ENCODE results near the gene CUEDC2. TPM values are rescaled to one million over a fixed set of nuclear protein-coding genes. Genes with fewer than 3 reads are reported as not detected.
A peak's percentile ranks its signal among the peaks of the same experiment; 100 is the strongest.

Gene CUEDC2, protein sequence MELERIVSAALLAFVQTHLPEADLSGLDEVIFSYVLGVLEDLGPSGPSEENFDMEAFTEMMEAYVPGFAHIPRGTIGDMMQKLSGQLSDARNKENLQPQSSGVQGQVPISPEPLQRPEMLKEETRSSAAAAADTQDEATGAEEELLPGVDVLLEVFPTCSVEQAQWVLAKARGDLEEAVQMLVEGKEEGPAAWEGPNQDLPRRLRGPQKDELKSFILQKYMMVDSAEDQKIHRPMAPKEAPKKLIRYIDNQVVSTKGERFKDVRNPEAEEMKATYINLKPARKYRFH
- total RNA-seq (2014; rRNA removed; shearing (Covaris generic)): 33.1 and 50.9 TPM in 2 replicates

DNA sequence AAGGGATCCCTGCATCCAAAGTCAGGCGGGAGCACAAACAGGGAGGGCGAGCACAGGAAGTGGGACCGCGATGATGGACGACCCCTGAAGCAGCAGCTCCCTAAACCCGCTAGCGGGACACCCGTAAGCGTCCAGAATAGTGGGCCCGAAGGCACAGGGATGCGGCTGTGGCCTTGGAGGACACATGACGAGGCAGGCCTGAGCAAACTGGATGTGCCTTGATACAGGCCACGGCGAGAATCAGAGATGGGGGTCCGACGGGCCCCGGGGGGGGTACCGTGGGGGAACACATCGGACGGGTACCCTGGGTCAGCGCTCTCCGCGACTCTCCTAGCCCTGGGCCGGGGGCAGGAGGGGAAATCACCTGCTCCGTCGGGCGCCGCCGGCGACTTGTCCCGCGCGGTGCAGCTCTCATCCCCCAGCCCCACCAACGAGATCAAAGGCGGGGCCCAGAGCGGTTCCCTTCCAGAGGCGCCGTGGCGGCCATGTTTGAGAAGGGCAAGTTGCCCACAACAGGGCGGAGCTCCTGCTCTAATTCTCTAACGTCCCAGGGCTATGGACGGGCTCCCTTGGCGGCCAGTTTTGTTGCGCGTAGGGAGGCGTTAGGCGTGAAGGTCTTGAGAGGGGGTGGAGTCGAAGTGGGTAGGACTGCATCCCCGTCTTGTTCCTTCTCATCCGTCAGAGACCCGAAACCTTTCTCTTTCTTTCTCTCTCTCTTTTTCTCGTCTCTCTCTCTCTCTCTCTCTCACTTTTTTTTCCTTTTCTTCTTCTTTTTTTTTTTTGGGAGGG is at the start of gene CUEDC2:
TSS of gene CUEDC2 (minus strand) at position 413 of the 789 bp plus-strand sequence. CDS start 7,386 bp downstream, outside the sequence.
- peak; percentile 96 for DNase-seq (ENCODE audit: low read depth)

DNA sequence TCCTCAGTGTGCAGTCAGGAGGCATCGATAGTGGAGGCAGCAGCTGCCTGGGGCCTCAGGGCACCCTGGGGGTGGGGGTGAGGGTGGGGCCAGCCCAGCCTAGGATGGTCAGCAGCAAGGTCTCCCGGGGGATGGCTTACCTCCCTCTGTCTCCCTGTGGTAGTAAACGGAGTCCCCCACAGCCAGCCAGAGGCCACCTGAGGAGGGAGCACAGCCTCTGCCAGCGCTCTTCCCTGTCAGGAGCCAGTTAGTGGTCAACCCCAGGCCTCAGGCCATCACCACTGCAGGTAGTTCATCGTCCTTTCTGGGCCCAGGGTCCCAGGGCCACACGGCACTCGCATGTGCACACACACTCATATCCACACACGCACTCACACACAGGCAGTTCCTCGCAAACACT is 48.0 kb upstream of the CUEDC2 start:
- no peak for DNase-seq (ENCODE audit: low read depth)

DNA sequence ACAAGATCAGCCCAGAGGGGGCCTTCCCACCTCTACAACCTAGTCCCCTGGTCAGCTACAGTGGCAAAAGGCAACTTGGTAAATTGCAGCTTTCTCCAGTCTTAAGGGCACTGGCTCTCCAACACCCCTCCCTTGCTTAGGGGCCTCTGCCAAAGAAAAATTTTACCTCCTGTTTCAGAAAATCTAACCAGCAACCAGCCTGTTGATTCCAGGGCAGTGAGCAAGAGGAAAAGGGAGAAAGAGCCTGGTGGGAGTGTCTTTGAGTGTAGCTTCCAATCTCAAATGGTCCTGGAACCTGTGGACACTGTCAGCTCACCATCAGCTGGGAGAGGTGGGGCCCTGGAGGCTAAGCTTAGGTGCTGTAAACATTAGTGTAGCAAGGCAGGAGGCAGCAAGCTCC is 47.3 kb upstream of the CUEDC2 start:
- DNase-seq (ENCODE audit: low read depth): peak; percentile 14

DNA sequence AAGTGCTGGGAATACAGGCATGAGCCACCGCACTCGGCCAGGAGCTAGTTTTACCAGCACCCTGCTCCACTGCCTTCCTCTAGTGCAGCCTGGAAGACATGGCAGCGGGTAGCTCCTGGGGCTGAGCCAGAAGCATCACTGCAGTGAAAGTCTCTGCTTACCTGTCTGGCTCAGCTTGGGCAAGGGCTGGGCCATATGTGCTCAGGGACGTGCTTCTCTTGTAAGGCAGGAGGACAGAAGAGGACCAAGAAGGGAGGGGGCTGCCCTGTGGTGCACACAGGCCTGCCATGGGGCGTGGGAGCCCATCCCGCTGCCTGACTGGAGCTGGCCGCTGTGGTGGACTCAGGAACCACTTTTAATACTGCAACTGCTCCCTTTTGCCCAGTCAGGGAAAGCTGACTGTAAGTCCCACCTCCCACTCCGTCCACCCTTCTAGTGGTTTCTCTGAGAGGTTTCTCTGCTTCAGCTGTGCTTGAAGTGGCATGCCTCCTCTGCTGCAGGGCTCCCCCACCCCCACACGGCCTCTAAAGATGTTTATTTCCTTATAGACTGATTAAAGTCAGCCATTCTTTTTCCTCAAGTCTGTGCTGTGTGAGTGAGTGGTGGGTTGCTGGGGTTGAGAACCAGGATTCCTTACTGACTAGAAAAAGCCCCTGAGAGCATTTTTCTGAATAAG is 44.2 kb upstream of the CUEDC2 start:
- no peak for DNase-seq (ENCODE audit: low read depth)

DNA sequence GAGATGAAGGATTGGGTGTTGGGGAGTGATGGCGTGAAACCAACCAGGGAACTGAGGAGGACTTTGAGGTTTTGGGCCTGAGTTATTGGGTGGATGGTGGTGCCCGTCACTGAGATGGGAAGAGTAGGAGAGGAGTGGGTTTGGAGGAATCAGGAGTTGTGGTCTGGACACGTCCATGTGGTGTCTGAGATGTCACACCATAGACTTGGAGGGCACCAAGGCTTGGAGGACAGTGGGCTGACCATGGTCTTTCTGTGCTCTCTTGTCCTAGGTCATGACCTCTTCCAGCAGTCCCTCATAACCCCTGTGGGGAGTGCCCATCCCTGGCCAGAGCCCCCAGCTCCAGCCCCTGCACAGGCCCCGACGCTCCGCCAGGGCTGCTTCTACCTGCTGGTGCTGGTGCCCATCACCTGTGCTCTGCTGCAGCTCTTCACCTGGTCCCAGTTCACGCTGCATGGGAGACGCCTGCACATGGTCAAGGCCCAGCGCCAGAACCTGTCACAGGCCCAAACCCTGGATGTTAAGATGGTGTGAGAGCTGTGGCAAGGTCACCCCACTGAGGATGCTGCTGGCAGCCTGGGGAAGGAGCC is 43.2 kb upstream of the CUEDC2 start:
- DNase-seq (ENCODE audit: low read depth): no peak

DNA sequence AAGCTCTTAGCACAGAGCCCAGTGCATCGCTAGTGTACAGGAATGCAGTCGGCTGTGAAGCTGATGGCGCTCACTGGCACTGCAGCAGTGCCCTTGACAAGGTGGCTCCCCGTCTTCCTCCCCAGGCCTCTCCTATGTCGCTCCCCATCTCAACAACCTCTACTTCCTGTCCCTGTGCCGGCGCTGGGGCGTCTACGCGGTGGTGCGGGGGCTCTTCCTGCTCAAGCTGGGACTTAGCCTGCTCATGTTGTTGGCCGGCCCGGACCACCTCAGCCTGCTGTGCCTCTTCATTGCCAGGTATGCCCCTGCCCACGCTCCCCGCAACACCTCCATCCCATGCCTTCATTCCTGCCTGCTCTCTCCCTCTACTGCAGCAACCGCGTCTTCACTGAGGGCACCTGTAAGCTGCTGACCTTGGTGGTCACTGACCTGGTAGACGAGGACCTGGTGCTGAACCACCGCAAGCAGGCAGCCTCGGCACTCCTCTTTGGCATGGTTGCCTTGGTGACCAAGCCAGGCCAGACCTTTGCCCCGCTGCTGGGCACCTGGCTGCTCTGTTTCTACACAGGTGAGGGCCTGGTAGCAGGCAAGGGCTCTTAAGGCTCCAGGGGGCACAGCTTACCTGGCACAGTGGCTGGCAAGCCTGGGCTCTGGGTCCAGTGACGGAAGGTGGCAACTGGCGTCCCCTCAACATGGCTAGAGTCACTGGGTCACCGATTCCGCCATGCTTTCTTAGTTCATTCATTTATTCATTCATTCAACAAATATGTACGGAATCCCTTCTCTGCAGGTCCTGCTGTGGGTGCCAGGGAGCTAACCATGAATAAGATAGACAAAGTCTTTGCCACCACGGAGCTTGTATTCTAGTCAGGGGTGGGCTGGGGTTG is 41.3 kb upstream of the CUEDC2 start:
- no peak for DNase-seq (ENCODE audit: low read depth)

DNA sequence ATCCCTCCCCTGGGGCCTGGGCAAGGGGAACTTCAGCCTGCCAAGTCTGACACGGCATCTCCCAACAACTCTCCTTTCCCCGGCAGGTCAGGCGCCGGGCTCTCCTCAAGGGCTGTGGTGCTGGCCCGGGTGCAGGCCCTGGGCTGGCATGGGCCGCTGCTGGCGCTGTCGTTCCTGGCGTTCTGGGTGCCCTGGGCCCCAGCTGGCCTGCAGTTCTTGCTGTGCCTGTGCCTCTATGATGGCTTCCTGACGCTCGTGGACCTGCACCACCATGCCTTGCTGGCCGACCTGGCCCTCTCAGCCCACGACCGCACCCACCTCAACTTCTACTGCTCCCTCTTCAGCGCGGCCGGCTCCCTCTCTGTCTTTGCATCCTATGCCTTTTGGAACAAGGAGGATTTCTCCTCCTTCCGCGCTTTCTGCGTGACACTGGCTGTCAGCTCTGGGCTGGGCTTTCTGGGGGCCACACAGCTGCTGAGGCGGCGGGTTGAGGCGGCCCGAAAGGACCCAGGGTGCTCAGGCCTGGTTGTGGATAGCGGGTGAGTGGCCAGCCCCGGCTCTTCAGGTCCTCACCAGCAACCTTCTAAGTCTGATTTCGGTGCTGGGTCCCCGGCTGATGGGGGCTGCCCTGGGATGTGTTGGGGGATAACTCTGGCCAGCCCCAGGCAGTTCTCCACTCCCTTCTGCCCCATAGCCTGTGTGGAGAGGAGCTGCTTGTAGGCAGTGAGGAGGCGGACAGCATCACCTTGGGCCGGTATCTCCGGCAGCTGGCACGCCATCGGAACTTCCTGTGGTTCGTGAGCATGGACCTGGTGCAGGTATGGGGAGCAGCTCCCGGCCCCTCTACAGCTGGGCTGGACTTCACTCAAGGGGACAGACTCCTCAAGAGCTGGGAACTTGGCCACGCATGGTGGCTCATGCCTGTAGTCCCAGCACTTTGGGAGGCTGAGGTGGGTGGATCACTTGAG is 38.5 kb upstream of the CUEDC2 start:
- DNase-seq (ENCODE audit: low read depth): no peak

DNA sequence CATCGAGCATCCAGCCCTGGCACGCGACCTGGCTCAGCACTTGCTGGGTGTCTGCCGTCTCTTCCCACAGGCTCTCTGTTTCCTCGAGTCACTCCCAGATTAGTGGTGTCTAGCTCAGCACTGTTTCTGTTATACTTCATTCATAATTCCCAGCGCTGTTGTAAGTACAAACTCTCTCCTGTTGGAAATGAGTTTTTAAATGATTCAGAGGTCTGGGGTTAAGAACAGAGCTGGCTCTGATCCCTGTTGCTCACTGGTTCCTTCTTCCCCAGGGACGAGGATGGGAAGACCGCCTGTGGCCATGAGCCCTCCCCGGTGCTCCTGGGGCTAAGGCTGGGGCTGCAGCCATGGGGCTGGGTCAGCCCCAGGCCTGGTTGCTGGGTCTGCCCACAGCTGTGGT is 36.3 kb upstream of the CUEDC2 start:
- no peak for DNase-seq (ENCODE audit: low read depth)

DNA sequence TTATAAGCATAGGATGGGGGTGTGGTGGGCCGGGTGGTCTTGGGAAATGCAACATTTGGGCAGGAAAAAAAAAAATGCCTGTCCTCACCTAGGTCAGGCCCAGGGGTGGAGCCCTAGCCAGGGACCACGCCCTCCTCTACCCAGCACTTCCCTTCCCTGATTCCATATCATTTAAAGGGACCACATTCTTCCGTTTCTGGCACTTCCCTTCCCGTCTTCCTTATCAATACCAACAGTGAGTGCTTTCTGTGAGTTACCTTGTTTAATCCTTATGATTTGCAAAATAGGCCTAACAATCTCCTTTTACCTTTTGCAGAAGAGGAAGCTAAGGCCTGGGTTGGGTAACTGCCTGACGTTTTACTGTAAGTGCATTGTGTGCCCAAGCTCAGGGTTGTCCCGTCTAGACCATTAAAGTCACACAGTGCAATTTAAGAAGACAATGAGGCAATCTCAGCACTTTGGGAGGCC is 35.6 kb upstream of the CUEDC2 start:
- no peak for DNase-seq (ENCODE audit: low read depth)

DNA sequence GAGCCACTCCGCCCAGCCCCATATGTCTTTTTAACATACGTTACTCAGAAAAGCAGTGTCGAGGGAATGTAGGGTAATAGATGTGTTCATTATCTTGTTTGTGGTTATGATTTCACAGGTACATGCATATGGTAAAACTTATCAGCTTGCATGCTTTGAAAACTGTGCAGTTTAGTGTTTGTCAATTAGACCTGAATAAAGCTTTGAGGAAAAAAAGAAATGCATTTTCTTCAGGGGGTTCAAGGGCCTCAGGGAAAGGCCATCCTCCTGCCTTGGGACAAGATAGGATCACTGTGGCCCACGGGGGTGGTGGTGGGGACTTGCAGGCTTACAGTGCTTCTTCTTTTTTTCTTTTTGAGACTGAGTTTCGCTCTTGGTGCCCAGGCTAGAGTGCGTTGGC is 34.9 kb upstream of the CUEDC2 start:
- DNase-seq (ENCODE audit: low read depth): no peak

DNA sequence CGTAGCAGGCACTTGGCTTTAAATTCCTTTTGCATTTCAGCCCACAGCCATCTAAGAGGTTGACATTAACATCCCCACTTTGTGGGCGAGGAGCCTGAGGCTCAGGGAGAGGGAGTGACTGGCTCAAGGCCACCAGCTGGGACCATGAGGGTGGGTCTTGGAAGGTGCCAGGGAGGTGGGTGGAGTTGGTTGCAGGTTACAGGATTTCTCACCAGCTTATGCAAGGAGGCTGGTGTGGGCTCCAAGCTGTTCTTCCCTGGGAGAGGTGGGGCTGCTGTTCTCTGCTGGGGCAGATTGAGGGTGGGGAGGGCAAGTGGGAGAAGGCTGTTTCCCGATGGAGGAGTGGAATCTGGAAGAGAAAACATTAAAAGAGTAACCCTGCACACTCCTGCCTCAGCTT is 33.1 kb upstream of the CUEDC2 start:
- DNase-seq (ENCODE audit: low read depth): no peak

DNA sequence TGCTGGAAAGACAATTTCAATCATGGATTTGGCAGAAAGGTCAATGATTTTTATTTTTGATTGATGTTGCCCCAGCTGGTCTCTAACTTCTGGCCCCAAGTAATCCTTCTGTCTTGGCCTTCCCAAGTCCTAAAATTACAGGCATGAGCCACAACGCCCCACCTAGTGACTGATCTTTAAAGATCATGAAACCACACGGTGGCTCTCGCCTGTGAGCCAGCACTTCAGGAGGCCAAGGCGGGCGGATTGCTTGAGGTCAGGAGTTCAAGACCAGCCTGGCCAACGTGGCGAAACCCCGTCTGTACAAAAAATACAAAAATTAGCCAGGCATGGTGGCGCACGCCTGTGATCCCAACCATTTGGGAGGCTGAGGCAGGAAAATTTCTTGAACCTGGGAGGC is 31.6 kb upstream of the CUEDC2 start:
- DNase-seq (ENCODE audit: low read depth): no peak

DNA sequence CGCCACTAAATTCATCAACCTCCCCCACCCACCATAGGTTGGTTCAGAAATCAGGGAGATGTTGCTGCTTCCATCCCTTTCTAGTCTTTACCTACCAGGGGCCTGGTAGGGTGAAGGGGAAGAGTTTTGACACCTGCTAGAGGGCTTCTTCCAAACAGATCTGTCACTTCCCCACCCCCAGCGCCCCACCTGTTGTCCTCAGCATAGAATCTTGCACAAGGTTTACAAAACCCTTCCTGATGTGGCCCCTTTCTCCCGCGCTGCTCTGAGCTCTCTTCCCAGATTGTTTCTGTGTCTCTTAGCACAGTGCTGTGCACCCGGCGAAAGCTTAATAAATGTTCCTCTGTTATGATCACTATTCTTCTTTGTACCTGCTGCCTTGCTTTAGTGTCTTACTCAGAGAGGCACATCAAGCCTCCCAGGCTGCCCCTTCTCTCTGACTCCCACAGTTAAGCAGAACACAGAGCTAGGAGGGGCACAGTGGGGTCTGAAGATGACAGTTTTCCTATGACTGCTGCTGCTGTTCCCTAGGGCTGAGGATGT is 30.2 kb upstream of the CUEDC2 start:
- DNase-seq (ENCODE audit: low read depth): no peak

DNA sequence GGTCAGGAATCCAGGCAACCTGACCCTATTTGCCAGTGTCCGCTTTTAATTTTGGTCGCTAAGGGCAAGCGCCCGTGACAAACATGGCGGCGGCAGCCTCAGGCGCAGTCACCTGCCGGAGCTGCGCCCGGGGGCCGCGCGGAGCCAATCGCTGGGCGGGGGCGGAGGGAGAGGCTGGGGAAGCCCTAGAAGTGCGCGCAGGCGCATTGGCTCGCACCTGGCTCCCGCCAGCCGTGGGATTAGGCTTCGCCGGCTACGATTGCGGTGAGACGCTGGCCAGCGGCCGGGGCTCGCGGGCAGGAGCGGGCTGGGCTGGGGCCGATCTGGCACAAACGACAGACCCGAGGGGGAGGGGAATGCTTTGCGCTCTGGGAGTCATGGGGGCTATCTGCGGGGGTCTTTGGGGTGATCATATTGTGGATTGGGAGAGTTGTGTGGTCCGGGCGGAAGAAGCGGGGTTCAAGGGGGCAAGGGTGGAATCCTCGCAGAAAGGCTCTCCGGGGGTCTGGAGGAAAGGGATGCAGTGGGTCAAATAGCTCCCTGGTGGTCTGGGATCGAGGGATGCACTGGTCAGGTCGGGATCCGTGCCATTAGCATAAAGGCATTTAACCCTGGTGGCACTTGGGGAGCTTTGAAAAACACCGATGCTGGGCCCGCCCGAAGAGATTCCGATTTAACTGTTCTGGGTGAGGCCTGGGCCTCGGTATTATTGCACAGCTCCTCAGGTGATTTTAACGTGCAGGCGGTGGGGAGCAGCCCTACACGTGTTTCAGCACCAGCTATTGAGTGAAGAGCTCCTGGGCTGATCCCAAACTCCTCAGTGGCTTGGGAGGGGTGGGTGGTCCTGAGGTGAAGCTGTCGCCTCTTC is 29.0 kb upstream of the CUEDC2 start:
- DNase-seq (ENCODE audit: low read depth): peak; percentile 90

DNA sequence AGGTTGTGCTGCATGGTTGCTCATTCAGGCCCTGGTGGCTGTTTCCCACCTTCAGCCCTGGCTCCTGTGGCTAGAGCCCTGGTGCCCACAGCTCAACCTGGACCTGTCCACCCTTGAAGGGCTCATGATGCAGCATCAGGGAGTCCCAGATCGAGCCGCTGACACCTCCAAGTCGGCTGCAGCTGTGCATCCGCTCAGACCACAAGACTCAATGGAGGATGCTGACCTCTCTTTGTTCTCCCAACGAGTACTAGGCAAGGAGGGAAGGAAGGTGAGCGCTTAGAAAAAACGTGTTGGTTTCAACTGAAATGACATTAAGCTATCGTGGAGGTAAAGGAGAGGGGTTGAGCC is 28.4 kb upstream of the CUEDC2 start:
- no peak for DNase-seq (ENCODE audit: low read depth)

DNA sequence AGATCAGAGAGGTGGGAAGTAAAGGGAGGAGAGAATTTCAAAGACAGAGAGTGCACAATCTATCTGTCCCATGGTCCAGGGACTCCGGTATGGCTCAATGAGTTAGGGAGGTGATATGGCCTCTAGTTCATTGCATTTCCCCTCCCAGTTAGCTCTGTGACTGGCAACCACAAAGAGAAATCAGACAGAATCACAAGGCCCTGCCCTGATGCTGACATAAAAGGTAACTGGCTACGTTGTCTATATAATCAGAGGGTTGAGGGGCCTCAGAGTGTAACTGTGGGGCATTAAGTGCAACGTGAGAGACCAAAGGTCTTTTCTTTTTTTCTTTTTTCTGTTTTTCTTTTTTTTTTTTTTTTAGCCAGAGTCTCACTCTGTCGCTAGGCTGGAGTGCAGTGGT is 26.3 kb upstream of the CUEDC2 start:
- no peak for DNase-seq (ENCODE audit: low read depth)

DNA sequence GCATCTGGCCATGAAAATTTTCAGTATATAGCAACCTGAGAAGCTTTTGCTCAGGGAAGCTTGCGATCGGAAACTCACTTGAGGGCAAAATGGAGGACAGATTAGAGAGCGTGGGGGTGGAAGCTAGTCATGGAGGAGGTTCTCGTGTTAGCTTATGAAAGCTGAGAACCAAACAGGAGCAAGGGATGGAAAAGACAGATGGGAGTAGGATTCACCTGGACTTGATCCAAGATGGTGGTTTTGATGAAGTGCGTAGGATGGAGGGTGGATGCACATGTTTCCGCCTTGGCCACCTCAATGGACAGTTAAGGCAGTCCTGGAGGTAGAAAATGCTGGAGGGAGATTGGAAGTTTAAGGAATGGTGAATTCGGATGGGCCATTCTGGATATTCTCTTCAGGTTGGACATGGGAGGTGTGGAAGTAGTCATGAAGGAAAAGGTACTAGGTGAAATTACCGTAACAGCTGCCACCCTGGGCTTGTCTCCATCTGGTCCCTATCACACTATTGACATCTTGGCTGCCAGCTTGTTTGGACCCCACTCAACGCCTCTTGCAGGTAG is 25.3 kb upstream of the CUEDC2 start:
- no peak for DNase-seq (ENCODE audit: low read depth)

DNA sequence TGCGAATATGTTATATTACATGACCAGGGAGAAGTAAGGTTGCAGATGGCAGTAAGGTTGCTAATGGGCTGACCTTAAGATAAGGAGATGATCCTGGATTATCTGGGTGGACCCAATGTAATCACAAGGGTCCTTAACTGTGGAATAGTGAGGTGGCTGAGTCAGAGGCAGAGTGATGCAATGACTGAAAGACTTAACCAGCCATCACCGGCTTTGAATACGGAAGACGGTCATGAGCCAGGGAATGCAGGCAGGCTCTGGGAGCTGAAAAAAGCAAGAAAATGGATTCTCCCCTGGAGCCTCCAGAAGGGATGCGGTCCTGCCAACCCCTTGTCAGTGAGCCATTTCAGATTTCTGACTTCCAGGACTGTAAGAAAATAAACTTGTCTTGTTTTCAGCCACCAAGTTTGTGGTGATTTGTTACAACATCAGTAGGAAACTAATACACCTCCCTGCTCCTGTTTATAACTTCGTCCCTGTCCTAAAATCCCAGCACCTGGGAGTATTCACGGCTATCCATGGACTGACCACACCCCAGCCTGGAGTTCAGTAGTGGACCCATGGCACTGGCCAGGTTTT is 23.6 kb upstream of the CUEDC2 start:
- DNase-seq (ENCODE audit: low read depth): peak; percentile 78
